NOMO-1 (cell line): Measurements from ENCODE around the gene DICER1.

Experiments used
- DNase-seq, 2 experiments: peaks; one replicate each; lab custom pipeline; 2025; ENCODE audit not compliant: unreplicated experiment in 2 of 2; lab: John Stamatoyannopoulos, UW

The DICER1 gene

DNA sequence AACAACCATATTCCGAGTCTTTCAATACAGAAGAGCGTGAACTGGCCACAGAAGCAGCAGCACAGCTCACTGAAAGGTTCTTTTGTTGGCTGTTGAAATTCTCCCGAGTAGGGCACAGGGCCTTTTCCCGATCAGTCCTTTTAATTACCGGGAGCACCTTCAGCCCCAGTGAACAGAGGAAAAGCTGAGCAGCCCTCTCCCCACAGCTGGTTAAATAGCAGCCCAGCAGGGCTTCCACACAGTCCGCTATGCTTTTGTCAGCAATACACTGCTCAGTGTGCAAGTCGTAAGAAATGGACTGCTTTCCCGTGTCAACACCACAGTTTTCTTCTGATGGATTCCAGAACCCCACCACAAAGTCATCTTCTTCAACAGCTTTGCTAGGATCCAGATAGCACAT, 61.3 kb downstream of the DICER1 start:
- no peak for DNase-seq

DNA sequence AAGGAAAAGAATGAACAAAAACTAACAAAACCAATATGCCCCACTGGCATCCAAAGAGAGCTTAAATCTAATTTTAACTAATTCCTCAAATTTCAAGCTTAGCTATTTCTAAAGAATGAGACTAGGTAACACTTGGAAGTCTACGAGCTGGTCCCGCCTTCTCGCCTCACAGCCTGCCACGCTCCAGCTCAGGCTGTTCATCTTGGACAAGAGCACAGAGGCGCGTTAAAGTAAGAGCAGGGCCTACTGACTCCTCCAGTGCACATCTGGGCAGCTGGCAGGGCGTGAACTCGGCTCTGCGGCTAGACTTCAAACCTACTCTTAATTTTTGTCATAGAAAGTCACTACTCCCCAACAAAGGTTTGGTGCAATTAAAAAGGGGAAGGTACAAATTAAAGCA, 64.6 kb downstream of the DICER1 start:
- DNase-seq = no peak

DNA sequence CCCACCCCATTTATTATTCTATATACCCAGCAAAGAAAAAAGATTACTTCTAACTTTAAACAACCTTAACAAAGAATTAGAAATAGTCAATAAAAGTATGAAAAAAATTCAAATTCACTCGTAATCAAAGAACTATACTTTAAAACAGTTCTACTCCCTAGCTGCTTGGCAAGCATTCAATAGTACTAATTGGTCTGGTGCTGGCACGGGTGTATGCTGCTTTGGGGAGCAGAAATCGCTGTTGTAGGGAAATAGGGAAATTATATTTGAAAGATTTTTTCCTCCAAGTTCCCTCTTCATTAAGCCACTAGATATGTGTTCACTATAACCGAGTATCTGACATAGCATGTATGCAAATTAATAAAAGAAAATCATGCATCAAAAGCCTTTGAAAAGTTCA, 65.7 kb downstream of the DICER1 start:
- no peak for DNase-seq

DNA sequence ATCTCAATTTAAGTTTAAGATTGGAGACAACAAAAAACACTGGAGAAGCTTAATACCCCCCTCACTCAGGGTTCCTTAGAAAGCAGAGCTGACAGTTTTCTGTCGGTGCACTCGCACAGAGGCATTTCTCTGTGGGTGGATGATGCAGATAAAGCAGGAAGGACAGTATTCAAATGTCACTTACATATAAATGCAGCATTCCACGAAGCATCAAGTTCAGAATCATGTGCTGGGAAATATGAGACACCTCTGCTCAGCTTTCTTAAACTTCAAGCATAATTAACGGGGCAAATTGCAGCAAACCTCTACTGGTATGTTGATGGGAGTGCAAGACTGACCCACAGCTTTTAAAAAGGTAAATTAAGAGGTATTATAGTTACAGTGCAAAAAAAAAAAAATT, 68.7 kb downstream of the DICER1 start:
- no peak for DNase-seq

DNA sequence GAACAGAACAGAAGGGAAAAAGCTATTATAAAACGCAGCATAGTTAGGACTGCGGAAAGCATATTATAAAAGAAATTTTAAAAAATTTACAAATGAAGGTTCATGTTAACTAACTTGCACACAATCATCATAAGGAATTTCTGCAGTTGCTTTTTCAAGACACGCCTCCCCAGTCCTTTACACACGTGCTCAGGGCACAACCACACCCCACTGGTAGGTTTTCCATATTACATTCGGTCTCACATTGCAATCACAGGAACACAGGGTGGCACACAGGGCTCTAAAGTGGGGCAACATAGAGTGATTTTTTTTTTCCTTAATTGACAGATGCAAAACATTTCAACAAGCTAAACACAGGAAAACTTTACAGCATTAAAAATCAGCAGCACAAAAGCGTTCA, 69.7 kb downstream of the DICER1 start:
- no peak for DNase-seq

DNA sequence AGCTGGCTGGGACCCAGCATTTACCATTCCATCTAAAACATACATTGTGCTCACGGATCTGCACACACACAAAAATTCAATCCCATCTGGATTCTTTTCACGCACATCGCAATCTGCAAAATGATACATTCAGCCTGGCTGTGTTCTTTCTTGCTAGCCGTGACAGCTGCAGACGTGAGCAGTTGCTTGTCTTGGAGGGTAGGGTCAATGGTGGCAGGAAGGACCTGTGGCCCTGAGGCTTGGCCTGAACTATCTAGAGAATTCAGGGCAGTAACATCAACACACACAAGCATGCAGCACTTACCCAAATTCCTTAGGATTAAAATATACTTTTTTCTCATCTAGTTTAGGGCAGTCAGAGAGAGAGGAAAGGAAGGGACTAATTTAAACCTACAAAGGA, 72.0 kb downstream of the DICER1 start:
- DNase-seq = no peak

DNA sequence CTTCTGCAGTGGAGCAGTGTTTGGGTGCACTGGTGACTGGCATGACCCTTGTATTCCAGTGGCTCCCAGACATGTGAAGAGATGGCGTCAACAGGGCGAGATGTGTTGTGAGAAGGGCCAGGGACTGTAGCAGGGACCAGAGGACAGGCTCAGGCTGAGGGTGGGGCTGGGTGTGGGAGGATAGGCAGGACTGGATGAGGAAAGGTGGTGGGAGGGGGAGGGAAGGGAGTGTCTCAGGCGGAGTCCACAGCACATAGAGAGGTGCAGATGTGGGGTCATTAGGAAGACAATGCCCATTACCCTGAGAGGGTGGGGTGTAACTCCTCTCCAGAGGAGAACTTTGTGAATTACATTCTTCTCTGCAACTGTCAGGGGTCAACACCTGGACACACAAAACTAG, 78.5 kb downstream of the DICER1 start:
- no peak for DNase-seq

DNA sequence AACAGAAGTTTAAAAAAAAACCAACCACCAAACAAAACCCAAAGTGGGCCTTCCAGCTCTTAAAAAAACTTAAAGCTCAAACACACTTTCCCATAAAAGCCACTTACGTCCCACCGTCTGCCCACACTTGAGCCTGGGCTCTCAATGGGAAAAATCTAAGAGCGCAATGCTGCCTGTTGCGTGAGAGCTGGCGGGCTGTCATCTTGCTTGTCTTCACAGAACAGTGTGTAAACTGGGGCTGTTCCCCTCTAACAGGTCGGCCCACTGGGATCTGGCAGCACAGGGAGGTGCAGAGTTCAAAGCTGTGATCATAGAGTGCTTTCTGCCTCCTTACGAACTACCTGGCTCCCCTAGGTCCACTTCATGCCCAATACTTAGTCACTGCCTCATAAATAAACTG, 80.0 kb downstream of the DICER1 start:
- DNase-seq = no peak

DNA sequence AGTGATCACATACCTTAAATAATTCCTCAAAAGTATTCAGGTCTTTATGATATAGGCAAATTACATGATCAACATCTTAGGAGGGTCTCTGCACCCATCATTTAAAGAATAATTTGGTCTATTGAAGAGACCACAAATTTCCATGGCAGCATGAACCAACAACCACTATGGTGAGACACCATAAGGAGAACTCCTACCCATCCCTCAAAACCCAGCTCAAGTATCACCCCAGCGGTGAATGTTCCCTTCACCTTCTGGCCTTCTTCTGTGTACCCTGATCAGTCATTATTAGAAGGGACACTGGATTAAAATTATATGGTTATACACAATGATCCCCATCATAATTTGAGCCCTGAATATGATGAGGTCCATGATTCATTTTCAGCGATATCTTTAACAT, 81.5 kb downstream of the DICER1 start:
- no peak for DNase-seq

DNA sequence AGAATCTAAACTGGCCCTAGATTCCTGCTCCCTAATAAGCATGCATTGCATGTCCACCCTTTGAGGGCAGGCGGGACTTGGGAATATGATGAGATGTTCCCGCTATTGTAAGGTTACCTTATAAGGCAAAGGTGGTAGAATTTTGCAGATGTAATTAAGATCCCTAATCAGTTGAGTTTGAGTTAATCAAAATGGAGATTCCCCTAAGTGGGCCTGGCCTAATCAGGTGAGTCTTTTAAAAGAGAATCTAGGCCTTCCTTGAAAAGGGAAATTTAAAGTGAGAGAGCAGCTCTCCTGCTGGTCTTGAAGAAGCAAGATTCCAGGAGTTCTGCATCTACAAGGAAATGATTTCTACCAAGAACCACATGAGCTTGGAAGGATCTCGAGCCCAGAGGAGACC, 83.4 kb downstream of the DICER1 start:
- no peak for DNase-seq

DNA sequence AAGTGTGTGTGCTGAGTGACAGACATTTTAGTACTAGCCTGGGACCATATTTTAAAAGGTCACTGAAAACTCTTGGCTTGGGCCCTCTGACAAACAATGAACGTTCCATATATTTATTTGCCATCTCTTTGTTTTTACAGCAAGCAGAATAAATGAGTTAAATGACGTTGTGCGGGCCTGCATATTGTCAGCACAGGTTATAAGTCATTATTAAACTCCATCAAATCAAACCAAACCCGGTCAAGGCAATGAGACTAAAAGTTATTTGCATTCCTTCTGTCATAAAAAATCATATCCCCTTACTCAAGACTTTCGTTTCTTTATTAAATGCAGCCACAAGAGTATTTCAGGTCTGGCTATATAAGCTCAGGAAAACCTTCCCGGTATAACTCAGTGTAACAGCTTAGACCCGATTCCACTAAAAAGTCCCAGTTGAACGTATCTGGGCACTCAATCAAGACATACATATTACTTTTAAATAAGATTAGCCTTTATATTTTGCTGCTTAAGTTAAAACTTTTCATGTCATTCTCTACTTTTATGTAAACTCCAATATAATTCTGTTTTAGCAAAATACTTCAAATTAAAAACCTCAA, 84.9 kb downstream of the DICER1 start:
- no peak for DNase-seq

DNA sequence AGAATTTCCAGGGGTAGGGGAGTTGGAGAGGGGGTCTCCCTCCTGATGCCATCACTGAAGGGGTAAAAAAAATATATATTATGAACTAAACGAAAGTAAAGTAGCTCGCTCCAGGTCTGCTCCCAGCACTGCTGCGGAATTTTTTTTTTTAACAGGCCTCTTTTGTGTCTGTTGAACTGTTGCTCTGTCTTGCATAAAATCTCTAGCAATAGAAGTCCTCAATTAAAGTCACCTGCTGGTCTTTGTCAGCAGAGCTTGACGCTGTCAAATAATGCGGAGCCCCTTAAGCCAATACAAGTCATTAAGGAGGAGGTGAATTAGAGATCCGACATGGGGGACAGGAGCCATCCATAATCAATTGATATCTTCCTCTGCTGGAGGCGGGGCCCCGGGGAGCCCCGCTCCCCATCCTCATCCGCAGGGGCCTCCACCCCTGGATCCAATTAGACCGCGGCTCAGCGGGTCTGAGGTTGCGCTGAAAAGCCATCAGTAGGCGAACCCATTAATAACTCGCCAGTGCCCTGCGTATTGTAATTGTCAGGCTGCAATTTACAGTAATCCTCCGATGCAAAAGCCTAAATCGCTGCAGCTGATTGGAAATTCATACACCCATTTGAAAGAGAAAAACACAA, 85.6 kb downstream of the DICER1 start:
- no peak for DNase-seq

DNA sequence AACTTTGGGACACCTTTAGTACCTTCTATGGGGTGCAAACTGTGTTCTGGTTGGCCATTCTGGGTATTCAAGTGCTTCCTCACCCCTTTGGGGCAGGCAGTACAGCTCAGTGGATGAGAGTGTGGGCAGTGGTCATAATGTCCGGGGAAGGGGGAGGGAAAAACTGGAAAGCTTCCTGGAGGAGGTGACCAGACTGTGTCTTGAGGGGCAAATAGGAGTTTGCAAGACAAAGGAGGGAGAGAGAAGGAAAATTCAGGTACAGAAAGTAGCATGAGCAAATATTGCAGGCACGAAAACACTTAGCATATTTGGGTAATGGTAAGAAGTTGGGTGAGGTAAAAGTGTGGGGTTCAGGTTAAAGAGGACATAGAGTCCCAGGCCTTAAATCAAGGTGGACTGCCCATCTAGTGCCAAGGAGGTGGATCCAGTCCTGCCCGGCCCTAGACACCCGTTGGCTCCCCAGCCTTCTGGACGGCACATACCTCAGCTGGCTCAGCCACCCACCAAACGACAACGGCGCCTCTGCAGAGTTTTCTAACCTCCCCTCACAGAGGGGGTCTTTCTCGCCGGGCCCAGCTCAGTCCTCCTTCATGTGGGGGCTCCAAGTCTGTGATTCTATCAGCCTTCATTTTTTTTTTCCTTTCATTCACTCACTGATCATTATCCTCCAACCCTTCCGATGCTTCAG, 86.4 kb downstream of the DICER1 start:
- DNase-seq = no peak

DNA sequence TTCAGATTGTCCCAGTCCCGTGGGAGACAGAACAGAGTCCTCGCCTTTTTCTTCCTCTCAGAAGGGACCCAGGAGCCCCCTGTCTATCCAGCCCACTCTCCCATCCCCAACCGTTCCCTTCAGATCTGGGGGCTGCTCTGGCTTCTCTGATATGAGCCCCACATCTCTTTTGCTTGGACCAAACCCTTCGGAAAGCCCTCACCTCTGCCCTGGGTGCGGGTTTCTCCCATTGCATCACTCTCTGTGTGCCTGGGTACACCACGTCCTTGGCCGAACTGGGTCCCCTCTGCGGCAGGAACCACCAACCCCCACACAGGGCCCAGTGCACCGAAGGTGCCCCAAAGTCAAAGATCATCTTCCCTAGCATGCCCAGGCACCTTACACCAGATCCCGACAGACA, 87.8 kb downstream of the DICER1 start:
- no peak for DNase-seq

DNA sequence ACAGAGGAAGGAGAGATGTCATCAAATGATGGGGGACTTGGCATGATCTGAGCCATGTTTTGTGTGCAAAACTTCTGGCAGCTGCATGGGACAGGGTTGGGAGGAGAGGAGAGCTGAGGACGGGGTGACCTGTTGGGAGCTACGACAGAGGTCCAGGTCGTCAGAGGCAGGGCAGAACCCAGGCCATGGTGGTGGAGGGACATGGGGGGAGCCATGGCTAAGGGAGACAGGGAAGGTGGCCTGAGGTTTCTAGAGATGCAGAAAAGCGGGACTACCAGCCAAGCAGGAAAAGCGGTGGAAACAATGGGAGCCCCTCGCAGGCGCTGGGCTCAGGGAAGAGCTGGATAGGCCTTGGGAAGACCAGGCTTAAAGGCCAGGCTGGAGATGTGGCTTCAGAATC, 88.3 kb downstream of the DICER1 start:
- no peak for DNase-seq

DNA sequence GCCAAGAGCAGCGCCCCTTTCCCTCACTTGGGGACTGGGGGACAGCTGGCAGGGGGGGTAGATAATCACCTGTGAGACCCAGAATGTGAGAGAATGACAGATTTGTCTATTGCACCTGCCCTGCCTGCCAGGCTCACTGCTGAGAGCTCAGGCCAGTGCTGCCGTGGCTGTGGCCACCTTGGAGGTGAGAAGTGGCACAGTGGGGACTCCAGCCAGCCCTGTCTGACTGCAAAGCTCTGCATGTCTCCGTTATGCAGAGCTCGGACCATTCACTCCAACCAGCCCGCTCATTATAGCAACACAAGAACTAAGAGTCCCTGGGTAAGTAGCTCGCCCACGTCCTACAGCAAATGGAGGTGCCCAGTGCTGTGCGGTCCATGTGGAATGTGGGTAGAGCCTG, 88.8 kb downstream of the DICER1 start:
- DNase-seq = no peak

DNA sequence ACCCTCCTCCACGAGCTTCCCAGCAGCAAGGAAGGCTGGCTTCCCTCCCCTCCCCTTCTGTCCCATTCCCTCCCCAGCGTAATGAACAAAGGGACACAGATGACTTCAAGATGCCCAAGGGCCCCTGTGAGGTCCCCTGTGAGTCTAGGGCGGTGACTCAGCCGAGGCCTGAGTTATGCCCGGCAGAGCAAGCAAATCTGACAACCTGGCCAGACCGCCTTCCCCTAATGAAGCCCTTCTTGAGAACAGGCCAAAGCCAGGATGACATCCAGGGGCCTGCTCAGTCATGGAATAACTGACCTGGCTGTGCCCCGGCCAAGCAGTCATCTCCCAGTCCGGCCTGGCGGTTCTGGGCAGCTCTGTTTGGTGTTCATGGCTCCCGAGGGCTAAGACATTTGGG, 89.2 kb downstream of the DICER1 start:
- no peak for DNase-seq

DNA sequence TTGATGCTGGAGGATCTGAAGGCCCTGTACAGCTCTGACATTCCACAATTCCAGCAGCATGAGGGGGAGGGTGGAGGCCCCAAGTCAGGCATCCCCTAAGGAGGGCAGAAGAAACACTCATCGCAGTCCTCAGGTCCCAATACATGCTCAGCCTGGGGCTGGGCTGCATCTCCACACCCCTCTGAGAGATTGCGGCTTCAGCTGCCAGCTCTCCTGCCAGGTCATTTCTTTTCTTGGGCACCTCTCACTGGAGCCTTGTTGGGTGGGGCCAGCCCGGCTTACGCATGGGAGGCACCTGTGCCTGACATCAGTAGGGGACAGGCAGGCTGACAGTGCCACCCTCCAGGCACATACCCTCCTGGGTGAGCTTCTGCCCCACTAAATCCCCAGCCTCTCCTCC, 89.8 kb downstream of the DICER1 start:
- DNase-seq = no peak

DNA sequence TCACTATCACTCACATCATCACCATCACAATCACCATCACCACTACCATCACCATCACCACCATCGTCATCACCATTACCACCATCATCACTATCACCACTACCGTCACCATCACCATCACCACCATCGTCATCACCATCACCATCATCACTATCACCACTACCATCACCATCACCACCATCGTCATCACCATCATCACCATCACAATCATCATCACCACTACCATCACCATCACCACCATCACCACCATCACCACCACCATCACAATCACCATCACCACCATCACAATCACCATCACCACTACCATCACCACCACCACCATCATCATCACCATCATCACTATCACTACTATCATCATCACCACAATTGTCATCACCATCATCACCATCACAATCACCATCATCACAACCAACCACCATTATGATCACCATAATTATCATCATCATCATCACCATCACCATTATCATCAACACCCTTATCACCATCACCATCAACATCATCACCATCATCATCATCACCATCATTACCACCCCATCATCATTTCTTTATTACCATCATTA, 90.8 kb downstream of the DICER1 start:
- DNase-seq = no peak

DNA sequence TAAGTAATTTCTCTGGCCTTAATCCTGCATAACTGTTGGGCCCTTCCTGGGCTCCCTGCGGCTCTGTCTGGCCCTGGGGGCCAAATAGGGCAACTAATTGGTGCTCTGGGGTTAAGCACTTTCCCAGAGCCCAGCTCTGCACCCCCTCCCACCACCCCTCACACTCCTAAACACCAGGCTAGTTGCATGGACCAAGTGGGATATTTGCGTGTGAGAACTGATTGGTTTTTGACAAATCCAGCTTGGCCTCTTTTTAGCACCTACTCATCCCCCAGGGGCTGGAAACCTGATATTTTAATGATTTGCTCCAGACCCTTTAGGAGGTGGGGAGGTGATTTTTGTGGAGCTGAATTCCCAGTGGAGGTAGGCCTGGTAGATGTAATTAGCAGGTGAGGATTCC, 91.9 kb downstream of the DICER1 start:
- DNase-seq = no peak

DNA sequence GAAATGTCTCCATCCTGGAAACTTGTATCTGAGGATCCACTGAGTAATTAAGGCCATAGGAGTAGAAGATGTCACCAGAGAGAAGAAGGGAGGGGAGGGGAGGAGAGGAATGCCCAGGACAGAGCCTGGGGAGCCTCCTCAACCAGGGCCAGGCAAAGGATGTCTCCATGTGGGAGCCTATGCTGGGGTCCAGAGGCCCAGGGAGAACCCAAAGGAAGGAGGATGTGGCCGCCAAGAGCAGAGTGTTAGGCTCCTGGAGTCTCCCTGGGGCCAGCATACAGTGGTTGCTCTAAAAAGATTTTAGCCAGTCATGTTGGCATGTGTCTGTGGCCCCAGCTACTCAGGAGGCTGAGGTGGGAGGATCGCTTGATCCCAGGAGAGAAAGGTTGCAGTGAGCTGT, 92.6 kb downstream of the DICER1 start:
- DNase-seq = no peak

DNA sequence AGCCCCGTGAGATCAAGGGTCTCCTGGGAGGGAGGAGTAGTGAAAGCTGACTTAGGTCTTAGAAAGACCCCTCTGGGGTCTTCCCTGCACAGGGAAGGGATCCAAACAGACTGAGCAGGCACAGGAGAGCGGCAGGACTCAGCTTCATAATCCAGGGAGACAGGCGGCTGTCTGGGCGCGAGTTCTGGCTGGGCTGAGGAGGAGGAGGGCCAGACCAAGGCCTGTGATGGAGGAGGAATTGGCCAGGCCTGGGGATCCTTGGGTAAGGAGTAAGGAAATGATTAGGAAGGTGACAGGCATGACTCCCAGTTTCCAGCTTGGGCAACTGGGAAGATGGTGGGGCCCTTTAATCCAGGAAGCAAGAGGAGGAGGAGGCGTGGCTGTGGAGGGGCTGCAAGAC, 93.1 kb downstream of the DICER1 start:
- no peak for DNase-seq
